Measurements from ENCODE around the gene ERVK3-1. TPM values are rescaled to one million over a fixed set of nuclear protein-coding genes. Genes with fewer than 3 reads are reported as not detected.

ERVK3-1 gene
- total and polyA plus RNA-seq, 2 of the 13 experiments (the other 11 are each of a cell fraction or from before 2014, with no cell fraction given) = 28.5 to 38.7 TPM

DNA sequence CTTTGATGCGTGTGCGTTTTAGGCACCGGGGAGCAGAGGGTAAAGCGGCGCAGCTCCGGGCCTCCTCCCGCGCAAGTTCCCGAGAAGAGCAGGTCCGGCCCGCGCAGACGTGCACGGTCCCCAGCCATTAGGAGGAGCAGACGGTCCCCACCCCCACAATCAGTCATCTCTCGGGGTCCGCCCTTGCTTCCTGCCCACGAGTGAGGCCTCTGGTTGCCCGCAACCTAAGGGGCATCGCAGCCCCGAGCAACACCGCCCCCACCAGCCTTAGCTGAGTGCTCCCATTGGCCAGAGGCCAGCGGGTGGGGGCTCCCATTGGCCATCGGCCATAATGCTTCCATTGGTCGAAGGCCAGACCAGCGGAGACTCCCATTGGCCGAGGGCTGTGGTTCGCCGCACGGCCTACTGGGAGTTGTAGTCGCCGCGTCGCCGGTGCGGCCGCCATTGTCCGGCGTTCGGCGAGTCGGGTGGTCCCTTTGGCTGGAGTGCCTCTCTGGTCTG is 26.6 kb upstream of the ERVK3-1 start, which contains the start of gene ZNF8 (continued):
- TF ChIP-seq ZNF33A (CRISPR knock-in tag; IDR thresholded peaks at IDR 0.05; ENCODE audit: borderline replicate concordance) (no peak), HNF1A (IDR thresholded peaks at IDR 0.05; ENCODE audit: low read depth) (no peak), HNF1A (CRISPR knock-in tag; IDR thresholded peaks at IDR 0.05; ENCODE audit: borderline replicate concordance) (peak; percentile 56), ZNF317 (CRISPR knock-in tag; IDR thresholded peaks at IDR 0.05) (no peak), ZNF10 (CRISPR knock-in tag; IDR thresholded peaks at IDR 0.05; ENCODE audit: borderline replicate concordance, low read depth) (no peak), MLXIP (CRISPR knock-in tag; IDR thresholded peaks at IDR 0.05; ENCODE audit: borderline replicate concordance) (no peak), PAWR (CRISPR knock-in tag; IDR thresholded peaks at IDR 0.05; ENCODE audit: borderline replicate concordance) (0 out of 2 replicates have a peak, but pooled peaks have one; percentile 24), NAIF1 (CRISPR knock-in tag; IDR thresholded peaks at IDR 0.05; ENCODE audit: borderline replicate concordance) (0 out of 2 replicates have a peak, but pooled peaks have one; percentile 21), MIXL1 (CRISPR knock-in tag; IDR thresholded peaks at IDR 0.05) (no peak; the same call in 1 of the 2 replicates), ZBTB43 (CRISPR knock-in tag; conservative IDR thresholded peaks at IDR 0.05) (no peak), NR1H2 (CRISPR knock-in tag; IDR thresholded peaks at IDR 0.05; ENCODE audit: borderline replicate concordance, low read depth) (no peak), KAT7 (CRISPR knock-in tag; IDR thresholded peaks at IDR 0.05; ENCODE audit: borderline replicate concordance) (no peak)
